Breast epithelium (tissue), 4 donors: ENCODE data around the gene CA10. TPM values are rescaled to one million over a fixed set of nuclear protein-coding genes. Genes with fewer than 3 reads are reported as not detected.

Source experiments
- DNase-seq, 2 donors: peaks; one replicate each; pipeline ENCODE4 v3.0.0-alpha.2; 2019; ENCODE audit warnings: low spot score in 2 of 2
- H3K27ac ChIP-seq, 2 donors: fragments of 200-600 bp; sonication (generic) in 1 of 2; one replicate each; pipeline ENCODE4 v1.5.1; 2016 to 2019; ENCODE audit warnings: mild to moderate bottlenecking in 1 of 2
- H3K27me3 ChIP-seq, 2 donors: fragments of 200-600 bp; sonication (generic) in 1 of 2; one replicate each; pipeline versions ENCODE4 v1.5.1 to v1.6.0; 2017 to 2019; ENCODE audit warnings: control low read depth in 1 of 2, mild to moderate bottlenecking in 1 of 2
- H3K36me3 ChIP-seq: fragments of 200-600 bp; one replicate; pipeline ENCODE4 v1.5.1; 2019
- H3K4me1 ChIP-seq, 2 donors: fragments of 200-600 bp; sonication (generic); one replicate each; pipeline ENCODE4 v1.5.1; 2016 to 2019; ENCODE audit warnings: control low read depth in 1 of 2
- H3K4me3 ChIP-seq, 3 donors: fragments of 200-600 bp; sonication (generic); 1 replicate in 2 of 3; 2 replicates in 1 of 3; pipeline ENCODE4 v1.5.1; 2016 to 2019; ENCODE audit warnings: mild to moderate bottlenecking in 3 of 3, moderate library complexity in 2 of 3
- H3K9me3 ChIP-seq, 2 donors: fragments of 200-600 bp; sonication (generic) in 1 of 2; one replicate each; pipeline ENCODE4 v1.5.1; 2016 to 2019; ENCODE audit warnings: control low read depth in 1 of 2
- POLR2A ChIP-seq: fragments of 450-650 bp; IDR thresholded peaks from one replicate; pipeline ENCODE4 v1.6.1; 2016; ENCODE audit warnings: antibody characterized with exemption, mild to moderate bottlenecking, moderate library complexity
- POLR2AphosphoS5 ChIP-seq, 3 donors: sonication (generic); formaldehyde crosslinking; IDR thresholded peaks; one replicate each; pipeline ENCODE4 v1.6.1; 2017; ENCODE audit warnings: antibody characterized with exemption in 3 of 3
- intact Hi-C: fragments of 100-400 bp; cut with DNase I; formaldehyde crosslinking; loops from one replicate; pipeline ENCODE4 v1.15.1; 2023; ENCODE audit warnings: low total_unique reads
- total RNA-seq, 3 donors: library from RNA; depleted of rRNA; stranded (reverse); fragments of >200 nt; gene quantifications; one replicate each; pipeline ENCODE4 v1.1.0, GENCODE V29; 2016
- TF ChIP-seq, protein P1 (sequence below), 3 donors: fragments of 450-650 bp; IDR thresholded peaks; one replicate each; pipeline ENCODE4 v1.5.1; 2016 to 2017; ENCODE audit warnings: antibody characterized with exemption in 3 of 3, mild to moderate bottlenecking in 3 of 3, moderate library complexity in 3 of 3

Gene CA10
- total RNA-seq, 3 donors from 2014 or later = not detected

DNA sequence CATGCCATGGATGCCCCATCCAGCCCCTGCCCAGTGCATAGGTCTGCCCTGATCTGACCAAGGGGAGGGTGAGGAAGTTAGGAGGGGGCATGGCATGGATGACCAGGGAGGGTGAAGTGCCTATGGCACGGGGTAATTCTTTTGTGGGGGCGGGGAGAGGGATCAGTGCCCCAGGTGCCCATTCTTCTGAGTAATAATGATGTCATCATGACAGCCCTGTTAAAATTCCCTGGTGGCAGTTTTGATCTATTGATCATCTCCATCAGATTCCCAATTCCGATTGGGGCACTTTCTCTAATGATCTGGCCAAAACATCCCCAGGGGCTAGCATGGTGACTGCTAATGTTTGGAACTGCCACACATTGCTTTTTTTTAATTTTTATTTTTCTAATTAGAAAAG is 506.0 kb downstream of the CA10 start:
- TF ChIP-seq POLR2AphosphoS5 (IDR thresholded peaks at IDR 0.05) (no peak), POLR2A (no peak)
- TF ChIP-seq, protein P1, sequence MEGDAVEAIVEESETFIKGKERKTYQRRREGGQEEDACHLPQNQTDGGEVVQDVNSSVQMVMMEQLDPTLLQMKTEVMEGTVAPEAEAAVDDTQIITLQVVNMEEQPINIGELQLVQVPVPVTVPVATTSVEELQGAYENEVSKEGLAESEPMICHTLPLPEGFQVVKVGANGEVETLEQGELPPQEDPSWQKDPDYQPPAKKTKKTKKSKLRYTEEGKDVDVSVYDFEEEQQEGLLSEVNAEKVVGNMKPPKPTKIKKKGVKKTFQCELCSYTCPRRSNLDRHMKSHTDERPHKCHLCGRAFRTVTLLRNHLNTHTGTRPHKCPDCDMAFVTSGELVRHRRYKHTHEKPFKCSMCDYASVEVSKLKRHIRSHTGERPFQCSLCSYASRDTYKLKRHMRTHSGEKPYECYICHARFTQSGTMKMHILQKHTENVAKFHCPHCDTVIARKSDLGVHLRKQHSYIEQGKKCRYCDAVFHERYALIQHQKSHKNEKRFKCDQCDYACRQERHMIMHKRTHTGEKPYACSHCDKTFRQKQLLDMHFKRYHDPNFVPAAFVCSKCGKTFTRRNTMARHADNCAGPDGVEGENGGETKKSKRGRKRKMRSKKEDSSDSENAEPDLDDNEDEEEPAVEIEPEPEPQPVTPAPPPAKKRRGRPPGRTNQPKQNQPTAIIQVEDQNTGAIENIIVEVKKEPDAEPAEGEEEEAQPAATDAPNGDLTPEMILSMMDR (IDR thresholded peaks at IDR 0.05) = no peak

DNA sequence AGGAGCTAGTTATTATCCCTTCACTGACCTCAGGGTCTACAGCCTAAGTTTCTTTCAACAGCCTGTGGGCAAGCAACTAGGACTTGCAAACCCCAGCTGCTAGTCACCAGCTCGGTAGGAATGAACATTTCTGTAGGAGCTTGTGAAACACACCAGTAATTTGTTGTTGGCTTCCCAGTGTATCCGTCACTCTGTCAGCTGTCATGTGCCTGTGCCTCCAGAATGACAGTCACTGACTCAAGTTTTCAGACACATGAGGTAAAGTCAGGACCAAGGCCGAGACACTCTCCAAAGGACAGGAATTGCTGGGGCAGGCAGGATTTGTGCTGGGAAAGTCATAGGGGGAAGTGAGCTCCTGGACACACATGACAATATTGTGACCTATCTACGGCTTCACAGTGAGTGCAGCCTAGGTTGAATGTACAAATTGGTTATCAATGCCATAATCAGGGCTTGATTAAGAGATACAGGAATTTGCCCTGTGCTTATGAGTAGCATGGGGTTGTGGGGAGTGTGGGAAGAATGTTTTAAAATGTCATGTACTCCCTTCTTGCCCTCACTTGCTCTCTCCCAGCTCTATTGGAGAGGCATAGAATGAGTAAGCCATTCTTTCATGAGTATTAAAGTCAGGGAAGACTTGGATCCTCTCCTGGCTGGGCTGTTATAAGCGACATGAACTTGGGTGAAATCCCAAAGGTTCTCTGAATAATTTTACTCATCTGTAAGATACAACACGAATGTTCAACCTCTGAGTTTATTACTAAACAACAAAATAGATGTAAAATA is 506.8 kb downstream of the CA10 start:
- Histone ChIP-seq H3K36me3 (no peaks in the 10 kb centered on the region), H3K4me1 (no peaks in the 10 kb centered on the region), H3K27ac (no peak overlapping the region), H3K4me3 (no peak overlapping the region), H3K9me3 (no peaks in the 10 kb centered on the region), H3K27me3 (no peaks in the 10 kb centered on the region)
- intact Hi-C loops = no loop called here
- no peak for DNase-seq
- TF ChIP-seq POLR2A (no peak), POLR2AphosphoS5 (IDR thresholded peaks at IDR 0.05) (no peak)
- TF ChIP-seq, protein P1 (IDR thresholded peaks at IDR 0.05) = no peak

More for the DNA sequence above, 506.0 kb downstream of the CA10 start:
- Histone ChIP-seq H3K4me3 (no peak overlapping the region), H3K27me3 (no peaks in the 10 kb centered on the region), H3K36me3 (no peaks in the 10 kb centered on the region), H3K27ac (no peak overlapping the region), H3K4me1 (no peaks in the 10 kb centered on the region), H3K9me3 (no peaks in the 10 kb centered on the region)
- intact Hi-C loops = no loop called here
- DNase-seq = no peak

DNA sequence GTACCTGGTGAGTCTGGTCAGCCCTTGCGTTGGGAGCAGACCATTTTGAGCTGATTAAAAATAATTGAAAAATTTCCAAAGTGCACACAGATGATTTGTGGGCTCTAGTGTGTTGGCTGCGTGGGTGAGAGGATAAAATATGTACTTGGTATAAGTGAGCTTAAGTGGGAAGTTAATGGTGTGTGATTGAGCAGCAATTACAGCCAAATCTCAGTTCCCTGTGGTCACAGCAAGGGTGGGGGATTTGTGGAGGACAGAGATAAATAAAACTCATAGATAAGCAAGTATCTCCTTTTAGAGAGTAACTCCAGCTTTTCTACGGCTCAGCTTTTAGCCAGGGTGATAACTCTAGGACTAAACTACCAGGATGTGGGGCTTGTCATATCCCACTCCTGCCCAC is 507.7 kb downstream of the CA10 start:
- H3K4me1 ChIP-seq = no peaks in the 10 kb centered on the region
- no peak for DNase-seq
- H3K9me3 ChIP-seq = no peaks in the 10 kb centered on the region
- TF ChIP-seq POLR2A (no peak), POLR2AphosphoS5 (IDR thresholded peaks at IDR 0.05) (no peak)
- TF ChIP-seq, protein P1 (IDR thresholded peaks at IDR 0.05) = no peak
- no peak overlapping the region for H3K4me3 ChIP-seq
- H3K27ac ChIP-seq = no peak overlapping the region
- H3K36me3 ChIP-seq = no peaks in the 10 kb centered on the region
- no peaks in the 10 kb centered on the region for H3K27me3 ChIP-seq
- intact Hi-C loops = no loop called here

DNA sequence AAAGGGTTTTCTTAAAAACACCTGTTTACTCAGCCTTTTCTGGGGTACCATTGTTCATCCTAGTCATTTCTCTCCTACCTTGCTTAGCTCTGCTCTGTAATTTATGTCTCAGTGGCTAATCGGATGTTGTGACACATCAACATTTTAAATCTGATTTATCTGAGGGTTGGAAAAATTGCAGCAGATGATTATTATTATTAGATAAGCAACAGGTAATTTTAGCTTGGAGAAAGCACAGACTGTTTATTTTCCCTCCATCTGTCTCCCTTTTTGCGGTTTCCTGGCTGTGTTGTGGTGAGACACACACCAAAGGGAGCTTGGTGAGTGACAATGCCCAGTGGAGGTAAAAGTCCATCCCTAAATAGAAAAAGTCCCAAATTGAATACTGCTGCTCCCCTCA is 508.3 kb downstream of the CA10 start:
- Histone ChIP-seq H3K4me3 (no peak overlapping the region), H3K27me3 (no peaks in the 10 kb centered on the region), H3K27ac (no peak overlapping the region), H3K4me1 (no peaks in the 10 kb centered on the region), H3K36me3 (no peaks in the 10 kb centered on the region), H3K9me3 (no peaks in the 10 kb centered on the region)
- intact Hi-C loops = no loop called here
- TF ChIP-seq POLR2A (no peak), POLR2AphosphoS5 (IDR thresholded peaks at IDR 0.05) (no peak)
- TF ChIP-seq, protein P1 (IDR thresholded peaks at IDR 0.05) = no peak
- DNase-seq = no peak

DNA sequence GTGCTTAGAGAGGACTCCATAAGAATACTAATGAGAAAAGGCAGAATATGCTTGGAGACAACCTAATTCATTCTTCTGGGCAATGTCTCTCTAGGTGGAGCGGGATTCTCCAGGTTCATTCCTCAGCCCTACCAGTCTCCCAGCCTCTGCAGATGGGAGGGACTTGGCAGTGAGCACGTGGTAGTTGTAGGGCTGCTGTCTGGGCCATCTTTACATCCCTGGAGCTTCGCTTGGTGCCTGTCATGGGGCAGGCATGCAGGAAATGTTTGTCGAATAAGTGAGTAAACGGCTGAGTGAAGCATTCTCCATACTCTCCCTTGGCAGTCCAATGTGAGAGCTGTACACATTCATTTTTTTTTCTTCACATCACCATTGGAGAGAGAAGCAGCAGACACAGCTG is 510.7 kb downstream of the CA10 start:
- DNase-seq = no peak
- intact Hi-C loops = no loop called here
- no peaks in the 10 kb centered on the region for H3K9me3 ChIP-seq
- no peak overlapping the region for H3K27ac ChIP-seq
- H3K36me3 ChIP-seq = no peaks in the 10 kb centered on the region
- H3K4me1 ChIP-seq = no peaks in the 10 kb centered on the region
- no peak overlapping the region for H3K4me3 ChIP-seq
- H3K27me3 ChIP-seq = no peaks in the 10 kb centered on the region
- TF ChIP-seq POLR2AphosphoS5 (IDR thresholded peaks at IDR 0.05) (no peak), POLR2A (no peak)
- TF ChIP-seq, protein P1 (IDR thresholded peaks at IDR 0.05) = no peak
